HG02588 (cell line): Measurements from ENCODE around the gene ZNF502.

Experiments
- ATAC-seq: cut with Tn5 transposase; IDR thresholded peaks from one replicate; pipeline ENCODE4 v1.9.1; 2021; ENCODE audit warnings: mild to moderate bottlenecking, moderate library complexity; ENCODE audit not compliant: unreplicated experiment

ZNF502 gene

GRCh38 chr3:44764248-44764647 lies 51.8 kb downstream of the ZNF502 start:
- ATAC-seq: no peak

DNA sequence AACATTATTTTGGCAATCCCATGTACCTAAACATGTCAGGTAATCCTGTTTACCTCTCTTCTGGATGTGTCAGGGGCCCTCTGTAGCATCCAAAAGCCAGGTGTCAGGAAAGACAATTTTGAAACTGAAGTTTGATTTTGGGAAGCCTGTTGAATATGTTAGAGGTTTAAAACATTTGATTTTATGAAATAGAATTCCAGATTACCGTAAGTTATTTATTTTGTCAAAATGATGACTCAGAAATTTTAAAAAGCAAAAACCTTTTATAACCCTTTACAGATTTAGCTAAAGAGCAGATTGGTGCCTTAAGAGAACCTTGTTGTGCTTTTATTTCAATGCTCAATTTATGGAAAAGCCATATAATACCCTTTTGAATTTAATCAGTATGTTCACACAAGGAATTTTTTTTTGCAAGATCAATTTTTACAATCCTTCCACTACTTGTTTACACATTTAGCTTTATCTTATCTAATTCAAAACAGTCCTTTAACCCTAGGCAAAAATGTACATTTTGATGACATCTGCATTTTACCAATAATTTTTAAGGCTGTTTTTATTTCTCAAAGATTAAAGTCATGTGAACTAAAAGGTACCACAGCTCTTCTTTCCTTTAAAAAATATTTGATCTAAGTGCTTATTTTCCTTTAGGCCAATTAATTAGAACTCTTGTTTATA lies 59.1 kb downstream of the ZNF502 start:
- no peak for ATAC-seq

DNA sequence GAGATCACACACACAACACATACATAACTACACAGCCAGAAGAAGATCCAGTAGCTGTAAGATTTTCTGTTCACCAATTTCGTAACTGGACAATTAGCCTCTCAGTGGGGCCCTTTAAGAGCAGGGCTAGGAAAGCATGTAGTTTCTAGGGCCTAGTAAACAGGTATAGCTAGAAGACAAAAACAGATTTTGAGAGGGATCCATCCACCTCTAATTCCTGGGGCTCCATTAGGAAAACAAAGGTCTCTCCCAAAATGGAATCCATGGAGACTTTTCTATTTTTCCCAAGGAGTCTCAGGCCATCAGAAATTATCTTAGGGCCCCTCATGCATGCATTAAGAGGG lies 59.6 kb downstream of the ZNF502 start:
- no peak for ATAC-seq
